ENCODE results near the gene PRR30. TPM values are rescaled to one million over a fixed set of nuclear protein-coding genes. Genes with fewer than 3 reads are reported as not detected.

Gene PRR30
- total and polyA plus RNA-seq, 2 donors (not counting 1 experiment from before 2014, with no cell fraction given), result not detected

DNA sequence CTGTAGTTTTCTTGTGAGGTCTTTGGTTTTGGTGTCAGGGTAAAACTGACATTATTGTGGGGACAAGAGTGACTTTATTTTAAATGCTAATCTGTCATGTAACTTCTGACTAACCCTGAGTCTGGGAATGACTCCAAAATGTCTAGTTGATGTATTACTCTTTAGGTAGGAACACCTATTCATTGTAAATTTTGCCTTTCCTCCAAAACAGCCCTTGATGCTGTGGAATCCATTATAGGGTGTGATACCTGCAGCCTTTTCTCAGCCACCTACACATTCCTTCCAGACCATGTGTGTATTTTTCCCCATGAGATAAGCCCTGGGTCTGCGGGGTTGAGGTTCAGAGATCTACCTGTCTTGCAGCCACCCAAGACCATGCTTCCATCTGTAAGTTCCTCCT, 4.1 kb upstream of the PRR30 start:
- no CpG with 5 or more reads among the region's 1 CpG for WGBS (ENCODE audit: insufficient coverage)
- CTCF ChIA-PET, result no interaction called here
- H3K27ac Mint-ChIP-seq, result no peak overlapping the region

DNA sequence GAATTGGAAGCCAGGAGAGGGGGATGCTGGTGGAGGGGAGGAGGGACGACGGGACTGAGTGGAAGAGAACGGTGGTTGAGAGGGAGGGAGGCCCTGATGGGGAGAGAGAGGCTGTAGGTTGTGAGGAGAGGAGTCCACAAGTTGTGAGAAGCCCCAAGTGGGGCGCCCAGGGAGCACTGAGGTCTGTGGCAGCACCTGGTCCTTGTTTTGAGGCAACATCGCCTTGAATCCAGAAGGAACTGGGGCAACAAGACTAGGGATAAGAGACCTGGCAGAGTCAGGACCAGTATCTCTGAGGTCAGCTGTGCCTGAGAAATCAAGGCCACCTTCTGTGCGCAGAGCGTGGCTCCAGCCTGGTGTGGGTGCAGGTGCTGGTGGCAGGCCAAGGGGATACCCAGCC, 1.1 kb downstream of the PRR30 start:
- Mint-ChIP-seq H3K9me3 (ENCODE audit: insufficient read depth) (no peaks in the 10 kb centered on the region), H3K27ac (no peak overlapping the region), H3K4me3 (no peak overlapping the region), H3K4me1 (peaks cover 16% of the 10 kb centered on the region), H3K27me3 (peaks cover 8% of the 10 kb centered on the region)
- TF ChIP-seq EZH2 (IDR thresholded peaks at IDR 0.05; ENCODE audit: borderline replicate concordance, insufficient read depth, low read depth, low read length, poor library complexity, severe bottlenecking) (no peak), CTCF (IDR thresholded peaks at IDR 0.05) (no peak)
- 93% methylated on average over 7 of the region's 7 CpGs for WGBS (ENCODE audit: insufficient coverage)
- Histone ChIP-seq H3K9ac (ENCODE audit: low read length) (no peak overlapping the region), H3K79me2 (ENCODE audit: control insufficient read depth, insufficient read depth, low read length) (peaks cover 12% of the 10 kb centered on the region), H3K27me3 (replicated peaks in 1 of 4; ENCODE audit: control extremely low read depth in 1 of 4, control insufficient read depth in 3 of 4, insufficient read depth in 4 of 4, low read length in 3 of 4) (peaks cover 0 to 8% (median 0%) of the 10 kb centered on the region in 4 experiments), H3K4me2 (replicated peaks; ENCODE audit: low read depth, low read length, poor library complexity, severe bottlenecking) (no peak overlapping the region), H3K4me1 (ENCODE audit: control insufficient read depth in 2 of 2, insufficient read depth in 2 of 2, low read length in 2 of 2) (peaks cover 17 to 22% of the 10 kb centered on the region in 2 donors), H3K9me3 (ENCODE audit: control extremely low read depth in 1 of 3, control insufficient read depth in 2 of 3, insufficient read depth in 1 of 3, low read length in 2 of 3) (no peaks in the 10 kb centered on the region), H4K20me1 (ENCODE audit: control insufficient read depth, insufficient read depth, low read length, poor library complexity, severe bottlenecking) (peaks cover 5% of the 10 kb centered on the region), H3K4me3 (ENCODE audit: control extremely low read depth in 1 of 5, extremely low read depth in 1 of 5, insufficient read depth in 1 of 5, low read depth in 2 of 5, low read length in 4 of 5) (no peak overlapping the region), H2AFZ (ENCODE audit: insufficient read depth, low read depth, low read length, poor library complexity, severe bottlenecking) (no peak overlapping the region), H3K27ac (ENCODE audit: low read length in 2 of 2) (no peak overlapping the region), H3K36me3 (replicated peaks in 1 of 2; ENCODE audit: control extremely low read depth in 1 of 2, control insufficient read depth in 1 of 2, extremely low read depth in 1 of 2, insufficient read depth in 2 of 2, low read length in 1 of 2) (no peaks in the 10 kb centered on the region)
- no peak for DNase-seq
- intact Hi-C loops (cut with micrococcal nuclease), result no loop called here
- ChIA-PET POLR2A (no interaction called here), CTCF (no interaction called here)
- ATAC-seq (ENCODE audit: low read depth), result no peak

More for the DNA sequence above, 4.1 kb upstream of the PRR30 start:
- no peaks in the 10 kb centered on the region for H3K4me1 Mint-ChIP-seq
- no peak overlapping the region for H3K27ac ChIP-seq (ENCODE audit: low read length in 2 of 2)
- H3K4me3 ChIP-seq (ENCODE audit: control extremely low read depth in 1 of 5, extremely low read depth in 1 of 5, insufficient read depth in 1 of 5, low read depth in 2 of 5, low read length in 4 of 5), result no peak overlapping the region
- ATAC-seq (ENCODE audit: low read depth) (no peak), DNase-seq (no peak)
- TF ChIP-seq EZH2 (IDR thresholded peaks at IDR 0.05; ENCODE audit: borderline replicate concordance, insufficient read depth, low read depth, low read length, poor library complexity, severe bottlenecking), result no peak
- TF ChIP-seq CTCF (IDR thresholded peaks at IDR 0.05), result no peak
- no peaks in the 10 kb centered on the region for H3K9me3 Mint-ChIP-seq (ENCODE audit: insufficient read depth)
- POLR2A ChIA-PET, result no interaction called here
- no peak overlapping the region for H3K9ac ChIP-seq (ENCODE audit: low read length)
- H3K27me3 ChIP-seq (replicated peaks in 1 of 4; ENCODE audit: control extremely low read depth in 1 of 4, control insufficient read depth in 3 of 4, insufficient read depth in 4 of 4, low read length in 3 of 4), result peaks cover 0 to 8% (median 0%) of the 10 kb centered on the region in 4 experiments
- H4K20me1 ChIP-seq (ENCODE audit: control insufficient read depth, insufficient read depth, low read length, poor library complexity, severe bottlenecking), result no peaks in the 10 kb centered on the region
- peaks cover 27% of the 10 kb centered on the region for H3K27me3 Mint-ChIP-seq
- no peak overlapping the region for H3K4me2 ChIP-seq (replicated peaks; ENCODE audit: low read depth, low read length, poor library complexity, severe bottlenecking)
- intact Hi-C loops (cut with micrococcal nuclease), result no loop called here
- no peaks in the 10 kb centered on the region for H3K79me2 ChIP-seq (ENCODE audit: control insufficient read depth, insufficient read depth, low read length)
- H3K9me3 ChIP-seq (ENCODE audit: control extremely low read depth in 1 of 3, control insufficient read depth in 2 of 3, insufficient read depth in 1 of 3, low read length in 2 of 3), result no peaks in the 10 kb centered on the region
- no peak overlapping the region for H3K4me3 Mint-ChIP-seq
- no peaks in the 10 kb centered on the region for H3K36me3 ChIP-seq (replicated peaks in 1 of 2; ENCODE audit: control extremely low read depth in 1 of 2, control insufficient read depth in 1 of 2, extremely low read depth in 1 of 2, insufficient read depth in 2 of 2, low read length in 1 of 2)
- no peaks in the 10 kb centered on the region for H3K4me1 ChIP-seq (ENCODE audit: control insufficient read depth in 2 of 2, insufficient read depth in 2 of 2, low read length in 2 of 2)
- no peak overlapping the region for H2AFZ ChIP-seq (ENCODE audit: insufficient read depth, low read depth, low read length, poor library complexity, severe bottlenecking)
